Liver (tissue), 3 donors: ENCODE results near the gene INPP4B.

Experiments used
- HNF4G ChIP-seq: IDR thresholded peaks from 2 replicates; pipeline ENCODE4 v1.6.1; 2016; ENCODE audit warnings: antibody characterized with exemption
- JUND ChIP-seq, 2 donors: IDR thresholded peaks; 2 replicates each; pipeline ENCODE4 v1.6.1; 2016; ENCODE audit warnings: antibody characterized with exemption in 2 of 2
- MAX ChIP-seq: IDR thresholded peaks from 2 replicates; pipeline ENCODE4 v1.6.1; 2016; ENCODE audit warnings: antibody characterized with exemption
- REST ChIP-seq: IDR thresholded peaks from 2 replicates; pipeline ENCODE4 v1.6.1; 2016; ENCODE audit warnings: antibody characterized with exemption, mild to moderate bottlenecking
- TAF1 ChIP-seq: conservative IDR thresholded peaks from 2 replicates; pipeline ENCODE4 v1.6.1; 2016; ENCODE audit warnings: antibody characterized with exemption, mild to moderate bottlenecking
- YY1 ChIP-seq: IDR thresholded peaks from 2 replicates; pipeline ENCODE4 v1.6.1; 2016; ENCODE audit warnings: antibody characterized with exemption, mild to moderate bottlenecking
- TF ChIP-seq, protein P1 (sequence below): fragments of 150-350 bp; IDR thresholded peaks from 2 replicates; pipeline ENCODE4 v1.5.1; 2017; ENCODE audit warnings: improper control_type of control experiment, low read depth, low read length; ENCODE audit not compliant: missing input control
- donor health status: healthy.
- donor health status: healthy.

- TF ChIP-seq, protein P1, sequence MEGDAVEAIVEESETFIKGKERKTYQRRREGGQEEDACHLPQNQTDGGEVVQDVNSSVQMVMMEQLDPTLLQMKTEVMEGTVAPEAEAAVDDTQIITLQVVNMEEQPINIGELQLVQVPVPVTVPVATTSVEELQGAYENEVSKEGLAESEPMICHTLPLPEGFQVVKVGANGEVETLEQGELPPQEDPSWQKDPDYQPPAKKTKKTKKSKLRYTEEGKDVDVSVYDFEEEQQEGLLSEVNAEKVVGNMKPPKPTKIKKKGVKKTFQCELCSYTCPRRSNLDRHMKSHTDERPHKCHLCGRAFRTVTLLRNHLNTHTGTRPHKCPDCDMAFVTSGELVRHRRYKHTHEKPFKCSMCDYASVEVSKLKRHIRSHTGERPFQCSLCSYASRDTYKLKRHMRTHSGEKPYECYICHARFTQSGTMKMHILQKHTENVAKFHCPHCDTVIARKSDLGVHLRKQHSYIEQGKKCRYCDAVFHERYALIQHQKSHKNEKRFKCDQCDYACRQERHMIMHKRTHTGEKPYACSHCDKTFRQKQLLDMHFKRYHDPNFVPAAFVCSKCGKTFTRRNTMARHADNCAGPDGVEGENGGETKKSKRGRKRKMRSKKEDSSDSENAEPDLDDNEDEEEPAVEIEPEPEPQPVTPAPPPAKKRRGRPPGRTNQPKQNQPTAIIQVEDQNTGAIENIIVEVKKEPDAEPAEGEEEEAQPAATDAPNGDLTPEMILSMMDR, result no peak
- TF ChIP-seq REST (no peak), MAX (no peak), JUND (IDR thresholded peaks at IDR 0.05) (no peak), YY1 (no peak), HNF4G (no peak), TAF1 (no peak)
Measured at GRCh38 chr4:142715727-142716126, 130.4 kb downstream of the INPP4B start.
